ENCODE results near the gene KIF17. TPM values are rescaled to one million over a fixed set of nuclear protein-coding genes. Genes with fewer than 3 reads are reported as not detected.

Gene KIF17
- total RNA-seq, 4 donors from 2014 or later = 0.80 to 10.3 (median 2.2) TPM

GRCh38 chr1:20706841-20707240, 11.0 kb downstream of the KIF17 start:
- TF ChIP-seq, protein P1, sequence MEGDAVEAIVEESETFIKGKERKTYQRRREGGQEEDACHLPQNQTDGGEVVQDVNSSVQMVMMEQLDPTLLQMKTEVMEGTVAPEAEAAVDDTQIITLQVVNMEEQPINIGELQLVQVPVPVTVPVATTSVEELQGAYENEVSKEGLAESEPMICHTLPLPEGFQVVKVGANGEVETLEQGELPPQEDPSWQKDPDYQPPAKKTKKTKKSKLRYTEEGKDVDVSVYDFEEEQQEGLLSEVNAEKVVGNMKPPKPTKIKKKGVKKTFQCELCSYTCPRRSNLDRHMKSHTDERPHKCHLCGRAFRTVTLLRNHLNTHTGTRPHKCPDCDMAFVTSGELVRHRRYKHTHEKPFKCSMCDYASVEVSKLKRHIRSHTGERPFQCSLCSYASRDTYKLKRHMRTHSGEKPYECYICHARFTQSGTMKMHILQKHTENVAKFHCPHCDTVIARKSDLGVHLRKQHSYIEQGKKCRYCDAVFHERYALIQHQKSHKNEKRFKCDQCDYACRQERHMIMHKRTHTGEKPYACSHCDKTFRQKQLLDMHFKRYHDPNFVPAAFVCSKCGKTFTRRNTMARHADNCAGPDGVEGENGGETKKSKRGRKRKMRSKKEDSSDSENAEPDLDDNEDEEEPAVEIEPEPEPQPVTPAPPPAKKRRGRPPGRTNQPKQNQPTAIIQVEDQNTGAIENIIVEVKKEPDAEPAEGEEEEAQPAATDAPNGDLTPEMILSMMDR (IDR thresholded peaks at IDR 0.05) = no peak
- no peak for TF ChIP-seq POLR2A (IDR thresholded peaks at IDR 0.05)
- Histone ChIP-seq H3K4me3 (no peak overlapping the region), H3K27me3 (no peaks in the 10 kb centered on the region), H3K9me3 (no peaks in the 10 kb centered on the region), H3K36me3 (no peaks in the 10 kb centered on the region), H3K27ac (no peak overlapping the region), H3K4me1 (no peaks in the 10 kb centered on the region)
- DNase-seq = no peak

DNA sequence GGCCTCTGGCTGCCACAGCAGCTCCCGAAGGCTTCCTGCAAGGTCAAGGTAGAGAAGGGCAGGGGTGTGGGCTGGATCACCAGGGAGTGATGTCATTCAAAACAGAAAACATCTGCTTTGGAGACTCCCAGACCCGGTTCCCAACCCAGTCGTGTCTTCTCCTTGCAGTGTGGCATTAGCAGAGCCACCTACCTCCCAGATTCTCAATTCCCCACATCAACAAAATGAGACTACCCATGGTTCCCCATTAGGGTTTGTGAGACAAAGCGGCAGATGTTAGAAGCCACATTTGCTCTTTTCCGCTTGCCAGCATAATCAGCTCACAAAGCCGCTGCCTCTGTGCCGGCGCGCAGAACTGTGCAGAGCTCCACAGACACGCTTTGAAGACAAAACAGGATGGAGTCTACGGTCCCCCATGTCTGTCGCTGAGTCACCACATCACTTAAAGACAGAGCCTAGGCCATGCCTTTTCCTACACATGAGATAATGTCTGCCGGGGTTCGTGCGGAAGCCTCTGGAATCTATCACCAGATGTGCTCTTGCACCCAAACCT, 12.5 kb downstream of the KIF17 start:
- no peak for TF ChIP-seq POLR2A (IDR thresholded peaks at IDR 0.05)
- TF ChIP-seq, protein P1 (IDR thresholded peaks at IDR 0.05) = no peak
- Histone ChIP-seq H3K27me3 (no peaks in the 10 kb centered on the region), H3K4me3 (no peak overlapping the region), H3K27ac (no peak overlapping the region), H3K36me3 (no peaks in the 10 kb centered on the region), H3K4me1 (no peaks in the 10 kb centered on the region), H3K9me3 (no peaks in the 10 kb centered on the region)
- no peak for DNase-seq

GRCh38 chr1:20704390-20705202, 13.2 kb downstream of the KIF17 start:
- Histone ChIP-seq H3K27me3 (no peaks in the 10 kb centered on the region), H3K27ac (no peak overlapping the region), H3K4me1 (no peaks in the 10 kb centered on the region), H3K36me3 (no peaks in the 10 kb centered on the region), H3K4me3 (no peak overlapping the region), H3K9me3 (no peaks in the 10 kb centered on the region)
- DNase-seq = no peak
- TF ChIP-seq POLR2A (IDR thresholded peaks at IDR 0.05) = no peak
- TF ChIP-seq, protein P1 (IDR thresholded peaks at IDR 0.05) = no peak

DNA sequence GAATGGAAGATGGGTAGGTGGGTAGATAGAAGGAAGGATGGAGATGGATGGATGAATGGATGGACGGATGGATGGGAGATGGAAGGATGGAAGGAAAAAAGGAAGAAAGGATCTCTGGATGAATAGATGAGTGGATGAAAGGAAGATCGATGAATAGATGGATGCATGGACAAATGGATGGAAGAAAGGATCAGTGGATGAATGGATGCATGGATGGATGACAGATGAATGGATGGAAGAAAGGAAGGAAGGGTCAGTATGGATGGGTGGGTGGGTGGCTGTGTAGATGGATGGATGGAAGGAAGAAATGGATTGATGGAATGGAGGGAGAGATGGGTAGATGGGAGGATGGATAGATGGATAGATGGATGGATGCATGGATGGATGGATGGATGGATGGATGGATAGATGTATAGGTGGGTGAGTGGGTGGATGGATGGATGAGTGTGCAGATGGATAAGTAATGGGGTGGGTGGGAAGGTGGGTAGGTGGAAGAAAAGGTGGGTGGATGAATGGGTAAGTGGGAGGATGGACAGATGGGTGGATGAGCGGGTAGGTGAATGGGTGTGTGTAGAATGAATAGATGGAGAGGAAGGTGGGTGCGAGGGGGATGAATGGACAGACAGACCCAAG, 14.6 kb downstream of the KIF17 start:
- Histone ChIP-seq H3K4me1 (no peaks in the 10 kb centered on the region), H3K36me3 (no peaks in the 10 kb centered on the region), H3K27me3 (no peaks in the 10 kb centered on the region), H3K9me3 (no peaks in the 10 kb centered on the region), H3K27ac (no peak overlapping the region), H3K4me3 (no peak overlapping the region)
- DNase-seq = no peak
- no peak for TF ChIP-seq POLR2A (IDR thresholded peaks at IDR 0.05)
- TF ChIP-seq, protein P1 (IDR thresholded peaks at IDR 0.05) = no peak

DNA sequence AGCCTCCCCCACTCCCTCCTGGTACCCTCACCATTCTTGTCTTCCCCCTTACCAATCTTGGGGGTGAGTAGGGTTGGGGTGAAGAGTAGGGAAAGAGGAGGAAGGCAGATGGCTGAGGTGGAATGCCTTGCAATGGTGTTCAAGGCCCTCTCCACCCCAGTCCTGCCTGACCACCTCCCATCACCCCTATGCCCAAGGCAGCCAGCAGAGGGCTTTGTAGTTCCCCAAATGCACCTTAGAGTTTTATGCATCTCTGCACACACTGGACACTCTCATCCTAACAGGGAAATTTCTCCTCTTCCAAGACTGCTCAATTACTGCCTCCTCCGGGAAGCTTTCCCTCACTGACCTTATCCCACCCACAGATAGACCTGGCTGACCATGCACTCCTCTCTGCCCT, 15.4 kb downstream of the KIF17 start:
- H3K4me1 ChIP-seq = peaks cover 0 to 2% (median 0%) of the 10 kb centered on the region in 4 donors
- no peak overlapping the region for H3K27ac ChIP-seq
- no peak for DNase-seq
- no peak for TF ChIP-seq POLR2A (IDR thresholded peaks at IDR 0.05)
- TF ChIP-seq, protein P1 (IDR thresholded peaks at IDR 0.05) = no peak
- H3K4me3 ChIP-seq = no peak overlapping the region
- H3K27me3 ChIP-seq = no peaks in the 10 kb centered on the region
- no peaks in the 10 kb centered on the region for H3K9me3 ChIP-seq
- H3K36me3 ChIP-seq = no peaks in the 10 kb centered on the region

All from Peyer's patch (tissue), 4 donors.